A549 (cell line): ENCODE measurements around the gene LAMB1. TPM values are rescaled to one million over a fixed set of nuclear protein-coding genes. Genes with fewer than 3 reads are reported as not detected.

ENCODE experiments used
- ATAC-seq, 2 experiments: fragments of 200-7000 bp in 1 of 2; fragments of >200 bp in 1 of 2; cut with Nextera tagmentation in 1 of 2; cut with Tn5 transposase in 1 of 2; 3 replicates each; pipeline versions ENCODE4 v1.8.0 to v1.9.1; 2018 to 2020; ENCODE audit warnings: mild to moderate bottlenecking in 1 of 2, moderate library complexity in 1 of 2
- CTCF ChIA-PET: fragments of 300-600 bp; sonication (Branson Sonifier 250); formaldehyde crosslinking; extraction: SDS; loops from one replicate; lab custom pipeline; 2021; ENCODE audit warnings: antibody characterized with exemption, inconsistent platforms; lab: Yijun Ruan, JAX
- POLR2A ChIA-PET: fragments of 350-600 bp; formaldehyde crosslinking; extraction: SDS; loops from one replicate; lab custom pipeline; 2021; ENCODE audit warnings: antibody characterized with exemption, inconsistent platforms; lab: Yijun Ruan, JAX
- DNase-seq, 2 experiments: peaks; one replicate each; pipeline versions ENCODE4 v3.0.0 to v3.0.0-alpha.2; 2011 to 2016; ENCODE audit warnings: low read depth in 1 of 2, low spot score in 1 of 2
- FAIRE-seq: peaks from 2 replicates; lab custom pipeline; 2011; peaks lifted over from hg19 to GRCh38; lab: Jason Lieb, UNC
- H3K27ac ChIP-seq, 2 experiments: fragments of >200 bp; sonication (Bioruptor Twin); formaldehyde crosslinking; 3 replicates each; pipeline ENCODE4 v1.5.1; 2016 to 2017
- H3K4me1 ChIP-seq: fragments of >200 bp; sonication (Bioruptor Twin); formaldehyde crosslinking; 3 replicates; pipeline ENCODE4 v1.6.1; 2016
- H3K4me2 ChIP-seq: fragments of >200 bp; sonication (Bioruptor Twin); formaldehyde crosslinking; 3 replicates; pipeline ENCODE4 v1.6.1; 2016
- H3K4me3 ChIP-seq: fragments of >200 bp; sonication (Bioruptor Twin); formaldehyde crosslinking; 3 replicates; pipeline ENCODE4 v1.5.1; 2016
- H3K9me3 ChIP-seq: fragments of >200 bp; sonication (Bioruptor Twin); formaldehyde crosslinking; 3 replicates; pipeline ENCODE4 v1.6.1; 2016
- CBX2 ChIP-seq: fragments of 200-600 bp; sonication (generic); IDR thresholded peaks from 2 replicates; pipeline ENCODE4 v1.6.1; 2016; ENCODE audit warnings: low read depth, mild to moderate bottlenecking, borderline replicate concordance
- CEBPB ChIP-seq, 2 experiments: fragments of >200 bp in 1 of 2; sonication (Bioruptor Twin) in 1 of 2; formaldehyde crosslinking in 1 of 2; IDR thresholded peaks; 2 replicates each; pipeline ENCODE4 v1.6.1; 2012 to 2016
- CHD4 ChIP-seq: fragments of 200-600 bp; sonication (generic); IDR thresholded peaks from 2 replicates; pipeline ENCODE4 v1.6.1; 2016; ENCODE audit warnings: antibody characterized with exemption, mild to moderate bottlenecking, borderline replicate concordance
- EHF ChIP-seq: fragments of 250-450 bp; sonication (Bioruptor Pico); IDR thresholded peaks from 2 replicates; pipeline ENCODE4 v1.5.0; 2020; ENCODE audit warnings: mild to moderate bottlenecking
- EHMT2 ChIP-seq: fragments of 200-600 bp; sonication (generic); IDR thresholded peaks from 2 replicates; pipeline ENCODE4 v1.6.1; 2016; ENCODE audit warnings: antibody characterized with exemption, low read depth, mild to moderate bottlenecking, moderate library complexity
- EP300 ChIP-seq, 2 experiments: fragments of >200 bp; sonication (Bioruptor Twin); formaldehyde crosslinking; IDR thresholded peaks; 2 replicates in 1 of 2; 3 replicates in 1 of 2; pipeline ENCODE4 v1.6.1; 2016 to 2017
- FOSB ChIP-seq: fragments of 250-450 bp; sonication (Bioruptor Pico); IDR thresholded peaks from 2 replicates; pipeline ENCODE4 v1.5.0; 2020; ENCODE audit warnings: mild to moderate bottlenecking, moderate library complexity
- HDAC2 ChIP-seq: fragments of 200-600 bp; sonication (generic); IDR thresholded peaks from 2 replicates; pipeline ENCODE4 v1.6.1; 2016
- HMGXB4 ChIP-seq: fragments of 250-450 bp; sonication (Bioruptor Pico); IDR thresholded peaks from 2 replicates; pipeline ENCODE4 v1.5.0; 2021; ENCODE audit warnings: mild to moderate bottlenecking, moderate library complexity, borderline replicate concordance
- JUN ChIP-seq, 2 experiments: fragments of >200 bp; sonication (Bioruptor Twin); formaldehyde crosslinking; IDR thresholded peaks; 2 replicates in 1 of 2; 3 replicates in 1 of 2; pipeline ENCODE4 v1.6.1; 2016 to 2017
- KDM5A ChIP-seq: fragments of 200-600 bp; sonication (generic); IDR thresholded peaks from 2 replicates; pipeline ENCODE4 v1.6.1; 2016; ENCODE audit warnings: antibody characterized with exemption, mild to moderate bottlenecking
- MAFK ChIP-seq: fragments of 450-650 bp; IDR thresholded peaks from 2 replicates; pipeline ENCODE4 v1.6.1; 2014; ENCODE audit not compliant: partially characterized antibody
- MAZ ChIP-seq: fragments of 150-350 bp; IDR thresholded peaks from 2 replicates; pipeline ENCODE4 v1.6.1; 2014; ENCODE audit warnings: antibody characterized with exemption, low read depth, low read length, borderline replicate concordance
- MYC ChIP-seq: IDR thresholded peaks from 2 replicates; pipeline ENCODE4 v1.6.1; 2012; ENCODE audit warnings: mild to moderate bottlenecking, inconsistent platforms, low read length, improper control_type of control experiment, borderline replicate concordance
- NPAS2 ChIP-seq: fragments of 250-450 bp; sonication (Bioruptor Pico); IDR thresholded peaks from 2 replicates; pipeline ENCODE4 v1.8.0; 2022; ENCODE audit warnings: mild to moderate bottlenecking, moderate library complexity, borderline replicate concordance
- RFX5 ChIP-seq: fragments of 450-650 bp; IDR thresholded peaks from 2 replicates; pipeline ENCODE4 v1.7.1; 2014; ENCODE audit warnings: antibody characterized with exemption, mild to moderate bottlenecking, moderate library complexity
- RNF2 ChIP-seq: fragments of 200-600 bp; sonication (generic); IDR thresholded peaks from 2 replicates; pipeline ENCODE4 v1.6.1; 2016; ENCODE audit warnings: low read depth, mild to moderate bottlenecking, antibody characterized with exemption, moderate library complexity, borderline replicate concordance
- SMC3 ChIP-seq: fragments of >200 bp; sonication (Bioruptor Twin); formaldehyde crosslinking; IDR thresholded peaks from 3 replicates; pipeline ENCODE4 v1.6.1; 2018; ENCODE audit warnings: inconsistent platforms
- SREBF2 ChIP-seq: fragments of 450-650 bp; IDR thresholded peaks from 2 replicates; pipeline ENCODE4 v1.6.1; 2014; ENCODE audit warnings: mild to moderate bottlenecking, moderate library complexity
- TP53 ChIP-seq: fragments of 250-450 bp; sonication (Bioruptor Pico); IDR thresholded peaks from 2 replicates; pipeline ENCODE4 v1.5.0; 2021; ENCODE audit warnings: mild to moderate bottlenecking, moderate library complexity
- ZC3H11A ChIP-seq: fragments of 450-650 bp; IDR thresholded peaks from 2 replicates; pipeline ENCODE4 v1.6.1; 2014; ENCODE audit warnings: antibody characterized with exemption, mild to moderate bottlenecking
- ZSCAN20 ChIP-seq: fragments of 250-450 bp; sonication (Bioruptor Pico); IDR thresholded peaks from 2 replicates; pipeline ENCODE4 v1.8.0; 2022; ENCODE audit warnings: mild to moderate bottlenecking, moderate library complexity
- WGBS: methylation state at CpG from one replicate; pipeline ENCODE4 v1.1.6; 2017; ENCODE audit errors: missing lambda C conversion rate; 5-methylcytosine and 5-hydroxymethylcytosine counted together
- polyA plus RNA-seq, 4 experiments: library from polyadenylated mRNA; depleted of rRNA in 3 of 4; stranded (reverse); fragments of >200 nt; fragmentation: RNase III in 1 of 4; extraction: RNeasy Plus Mini Kit Qiagen cat#74134 plus additional on column Dnase treatment in 1 of 4; gene quantifications; 2 replicates in 3 of 4; 3 replicates in 1 of 4; pipeline ENCODE4 v1.2.3, GENCODE V29; 2011 to 2017
- TF ChIP-seq, protein P1 (sequence below): fragments of >200 bp; sonication (Bioruptor Twin); formaldehyde crosslinking; IDR thresholded peaks from 3 replicates; pipeline ENCODE4 v1.5.1; 2016
- TF ChIP-seq, protein P2 (sequence below): fragments of 250-450 bp; sonication (Bioruptor Pico); IDR thresholded peaks from 2 replicates; pipeline ENCODE4 v1.5.0; 2020; ENCODE audit warnings: low read depth, mild to moderate bottlenecking, moderate library complexity
- TF ChIP-seq, protein P3 (sequence below): fragments of >200 bp; sonication (Bioruptor Twin); formaldehyde crosslinking; IDR thresholded peaks from 2 replicates; pipeline ENCODE4 v1.6.1; 2016

Gene LAMB1
- polyA plus RNA-seq, 2 of the 4 experiments (the other 2 are of a cell fraction) = 142 to 162 TPM

DNA sequence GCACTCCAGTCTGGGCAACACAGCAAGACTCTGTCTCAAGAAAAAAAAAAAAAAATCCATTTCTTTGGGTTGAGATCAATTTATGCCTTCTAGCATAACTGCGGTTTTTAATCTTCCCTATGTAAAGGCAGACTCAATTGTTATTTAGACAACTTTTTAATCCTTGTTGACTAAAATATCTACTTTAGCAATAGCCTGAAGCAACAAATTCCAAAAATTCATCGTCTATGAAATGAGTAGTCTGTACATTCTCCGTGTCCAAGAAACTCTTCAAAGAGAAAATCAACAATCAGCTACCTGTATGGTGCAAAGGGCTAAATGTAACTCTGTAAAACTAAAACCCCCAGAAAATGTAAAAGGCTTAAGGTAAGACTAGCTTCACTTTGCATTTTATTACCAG is 22.8 kb downstream of the LAMB1 start:
- Histone ChIP-seq H3K4me2 (no peak overlapping the region), H3K27ac (no peak overlapping the region), H3K9me3 (no peaks in the 10 kb centered on the region), H3K4me1 (no peaks in the 10 kb centered on the region), H3K4me3 (no peak overlapping the region)
- FAIRE-seq (no peak), DNase-seq (no peak), ATAC-seq (no peak)
- WGBS = 93% methylated on average over 3 of the region's 3 CpGs
- ChIA-PET POLR2A (no interaction called here), CTCF (no interaction called here)
- TF ChIP-seq KDM5A (no peak), EHF (no peak), HMGXB4 (CRISPR knock-in tag) (no peak), RFX5 (no peak), HDAC2 (no peak), EP300 (IDR thresholded peaks at IDR 0.05) (no peak), SREBF2 (no peak), SMC3 (no peak), MAFK (no peak), CEBPB (IDR thresholded peaks at IDR 0.05) (no peak), NPAS2 (CRISPR knock-in tag) (no peak), ZC3H11A (no peak), ZSCAN20 (CRISPR knock-in tag) (no peak)
- TF ChIP-seq, protein P1, sequence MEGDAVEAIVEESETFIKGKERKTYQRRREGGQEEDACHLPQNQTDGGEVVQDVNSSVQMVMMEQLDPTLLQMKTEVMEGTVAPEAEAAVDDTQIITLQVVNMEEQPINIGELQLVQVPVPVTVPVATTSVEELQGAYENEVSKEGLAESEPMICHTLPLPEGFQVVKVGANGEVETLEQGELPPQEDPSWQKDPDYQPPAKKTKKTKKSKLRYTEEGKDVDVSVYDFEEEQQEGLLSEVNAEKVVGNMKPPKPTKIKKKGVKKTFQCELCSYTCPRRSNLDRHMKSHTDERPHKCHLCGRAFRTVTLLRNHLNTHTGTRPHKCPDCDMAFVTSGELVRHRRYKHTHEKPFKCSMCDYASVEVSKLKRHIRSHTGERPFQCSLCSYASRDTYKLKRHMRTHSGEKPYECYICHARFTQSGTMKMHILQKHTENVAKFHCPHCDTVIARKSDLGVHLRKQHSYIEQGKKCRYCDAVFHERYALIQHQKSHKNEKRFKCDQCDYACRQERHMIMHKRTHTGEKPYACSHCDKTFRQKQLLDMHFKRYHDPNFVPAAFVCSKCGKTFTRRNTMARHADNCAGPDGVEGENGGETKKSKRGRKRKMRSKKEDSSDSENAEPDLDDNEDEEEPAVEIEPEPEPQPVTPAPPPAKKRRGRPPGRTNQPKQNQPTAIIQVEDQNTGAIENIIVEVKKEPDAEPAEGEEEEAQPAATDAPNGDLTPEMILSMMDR = no peak
- TF ChIP-seq, protein P2, sequence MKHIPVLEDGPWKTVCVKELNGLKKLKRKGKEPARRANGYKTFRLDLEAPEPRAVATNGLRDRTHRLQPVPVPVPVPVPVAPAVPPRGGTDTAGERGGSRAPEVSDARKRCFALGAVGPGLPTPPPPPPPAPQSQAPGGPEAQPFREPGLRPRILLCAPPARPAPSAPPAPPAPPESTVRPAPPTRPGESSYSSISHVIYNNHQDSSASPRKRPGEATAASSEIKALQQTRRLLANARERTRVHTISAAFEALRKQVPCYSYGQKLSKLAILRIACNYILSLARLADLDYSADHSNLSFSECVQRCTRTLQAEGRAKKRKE (CRISPR knock-in tag) = no peak

DNA sequence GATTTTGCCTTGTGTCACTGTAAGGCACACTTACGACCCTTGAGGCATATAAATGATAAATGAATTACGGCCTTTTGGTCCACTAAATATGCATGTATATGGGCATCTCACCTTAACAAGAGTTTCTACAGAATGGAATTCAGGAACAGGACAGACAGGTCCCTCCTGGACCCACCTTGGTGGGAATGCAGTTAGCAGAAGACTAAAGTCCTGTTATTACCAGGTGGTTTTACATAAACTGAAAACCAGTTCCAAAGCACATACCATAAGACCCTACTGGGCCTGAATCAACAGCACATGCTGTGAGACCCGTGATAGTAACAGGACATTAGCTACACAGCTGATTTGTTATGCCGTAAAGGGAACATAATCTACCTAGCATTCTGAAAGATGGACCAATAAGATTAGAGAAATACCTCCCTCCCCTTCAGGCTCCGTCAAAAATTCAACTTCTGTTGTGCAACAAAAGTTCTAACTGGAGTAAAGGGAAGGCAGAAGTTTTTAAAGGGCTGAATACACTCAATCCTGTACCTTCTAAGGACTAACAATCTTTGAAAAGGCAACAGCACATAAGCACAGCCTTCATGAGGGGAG is 24.0 kb downstream of the LAMB1 start:
- TF ChIP-seq FOSB (CRISPR knock-in tag) = no peak
- TF ChIP-seq, protein P2 (CRISPR knock-in tag) = no peak
- TF ChIP-seq MYC = no peak
- TF ChIP-seq JUN (IDR thresholded peaks at IDR 0.05) = no peak
- TF ChIP-seq, protein P1 = no peak
- no peak for TF ChIP-seq CHD4
- TF ChIP-seq MAZ = no peak
- TF ChIP-seq, protein P3, sequence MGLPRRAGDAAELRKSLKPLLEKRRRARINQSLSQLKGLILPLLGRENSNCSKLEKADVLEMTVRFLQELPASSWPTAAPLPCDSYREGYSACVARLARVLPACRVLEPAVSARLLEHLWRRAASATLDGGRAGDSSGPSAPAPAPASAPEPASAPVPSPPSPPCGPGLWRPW = no peak
- no peak for TF ChIP-seq CBX2
- no peak for TF ChIP-seq EHMT2
- no peak for TF ChIP-seq TP53
- TF ChIP-seq HDAC2 = no peak
- no peak for TF ChIP-seq RNF2
- TF ChIP-seq, all 56 proteins: peak for 0
- no peak for ATAC-seq
- no peak overlapping the region for H3K27ac ChIP-seq
- H3K4me1 ChIP-seq = no peaks in the 10 kb centered on the region
- POLR2A ChIA-PET = no interaction called here
- H3K9me3 ChIP-seq = no peaks in the 10 kb centered on the region
- no peak for FAIRE-seq
- H3K4me2 ChIP-seq = no peak overlapping the region
- no peak overlapping the region for H3K4me3 ChIP-seq
- CTCF ChIA-PET = interaction anchor here (0.5 kb wide), 1 partner anchor 37 kb away, joined by 3 read pairs; no protein-coding TSS in a partner anchor
- no peak for DNase-seq
- 91% methylated on average over 5 of the region's 5 CpGs for WGBS
